Naive thymus-derived CD8-positive, alpha-beta T cell (primary cell): Measurements from ENCODE around the gene DPPA3. TPM values are rescaled to one million over a fixed set of nuclear protein-coding genes. Genes with fewer than 3 reads are reported as not detected.
"Not testable (repeated sequence)": the region's sequence is repeated elsewhere in the genome, so short reads cannot be mapped to it uniquely, and the experiment has no call there.

Experiments used
- ATAC-seq, 2 donors: fragments of 150-1000 bp; cut with Tn5 transposase in 1 of 2; sonication (Bioruptor Pico), chemical (Tn5 transposase) in 1 of 2; 1 replicate in 1 of 2; 2 replicates in 1 of 2; pipeline ENCODE4 v1.10.0; 2021; ENCODE audit warnings: mild to moderate bottlenecking in 2 of 2, moderate library complexity in 2 of 2
- POLR2A ChIA-PET: fragments of 350-600 bp; sonication (Branson Sonifier 250); formaldehyde crosslinking; loops from one replicate; lab custom pipeline; 2021; ENCODE audit warnings: antibody characterized with exemption; lab: Charles Lee
- DNase-seq, 10 donors: peaks; one replicate each; pipeline versions ENCODE4 v3.0.0 to v3.0.0-alpha.2; 2020 to 2022
- H3K27ac Mint-ChIP-seq, 10 donors: one replicate each; pipeline ENCODE4 v1.8.0; 2020 to 2022; ENCODE audit warnings: mild to moderate bottlenecking in 10 of 10, mixed read lengths in 10 of 10, moderate library complexity in 4 of 10, inconsistent platforms in 1 of 10
- H3K27me3 Mint-ChIP-seq, 5 donors: one replicate each; pipeline ENCODE4 v1.8.0; 2021 to 2022; ENCODE audit warnings: mixed read lengths in 5 of 5
- H3K36me3 Mint-ChIP-seq, 3 donors: one replicate each; pipeline ENCODE4 v1.8.0; 2020 to 2022; ENCODE audit warnings: mixed read lengths in 3 of 3, mild to moderate bottlenecking in 2 of 3, inconsistent platforms in 1 of 3
- H3K4me1 Mint-ChIP-seq, 4 donors: one replicate each; pipeline ENCODE4 v1.8.0; 2021 to 2022; ENCODE audit warnings: mixed read lengths in 4 of 4
- H3K4me3 Mint-ChIP-seq, 10 donors: one replicate each; pipeline ENCODE4 v1.8.0; 2020 to 2022; ENCODE audit warnings: mild to moderate bottlenecking in 10 of 10, mixed read lengths in 10 of 10, moderate library complexity in 6 of 10, inconsistent platforms in 1 of 10
- H3K9me3 Mint-ChIP-seq, 9 donors: one replicate each; pipeline ENCODE4 v1.8.0; 2020 to 2022; ENCODE audit warnings: mixed read lengths in 9 of 9, mild to moderate bottlenecking in 3 of 9, inconsistent platforms in 1 of 9, moderate library complexity in 1 of 9
- polyA plus RNA-seq, 3 donors: library from polyadenylated mRNA; unstranded; fragments of 300-500 nt; fragmentation: Illumina TruSeq; gene quantifications; one replicate each; pipeline ENCODE4 v1.2.3, GENCODE V29; 2021
- total RNA-seq, 8 experiments: library from RNA in 2 of 8; stranded (reverse) in 2 of 8; gene quantifications; one replicate each; pipeline ENCODE4 v1.2.3 and lab custom pipeline; 2021 to 2026

The DPPA3 gene
- total and polyA plus RNA-seq, 5 experiments from 2014 or later: not detected

DNA sequence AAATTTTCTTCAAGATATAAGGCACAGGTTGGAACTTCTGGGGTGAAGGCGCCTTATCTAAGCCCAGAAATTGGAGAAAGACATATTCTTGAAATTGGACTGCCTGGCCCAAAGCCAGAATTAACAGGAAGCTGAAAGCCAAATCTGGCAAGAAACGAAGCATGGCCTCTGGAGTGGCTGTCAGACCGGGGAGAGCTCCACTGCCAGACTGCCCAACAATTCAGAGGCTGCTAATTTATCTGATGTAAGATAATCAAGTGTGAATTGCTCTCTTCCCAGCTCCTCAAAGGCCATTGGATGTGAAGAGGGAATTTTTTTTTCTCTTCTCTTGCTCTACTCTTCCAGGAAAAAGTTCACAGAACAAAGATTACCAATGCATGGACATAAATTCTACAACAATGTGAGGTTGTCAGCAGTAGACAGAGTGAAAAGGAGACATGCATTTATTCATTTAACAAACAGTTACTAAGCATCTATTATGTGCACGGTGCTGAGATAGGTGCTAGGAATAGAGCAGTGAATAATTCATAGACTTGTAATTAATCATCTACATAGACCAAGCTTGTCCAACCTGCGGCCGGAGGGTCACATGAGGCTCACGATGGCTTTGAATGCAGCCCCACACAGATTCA is 15.6 kb upstream of the DPPA3 start, which contains the start of gene GDF3:
TSS of gene GDF3 (minus strand) at position 210 of the 632 bp plus-strand sequence. CDS start at position 163, 47 bp downstream.
- peak within 1 kb of the TSS in 4 of 10 donors; percentile 12 to 43 (median 38) for H3K4me3 Mint-ChIP-seq

DNA sequence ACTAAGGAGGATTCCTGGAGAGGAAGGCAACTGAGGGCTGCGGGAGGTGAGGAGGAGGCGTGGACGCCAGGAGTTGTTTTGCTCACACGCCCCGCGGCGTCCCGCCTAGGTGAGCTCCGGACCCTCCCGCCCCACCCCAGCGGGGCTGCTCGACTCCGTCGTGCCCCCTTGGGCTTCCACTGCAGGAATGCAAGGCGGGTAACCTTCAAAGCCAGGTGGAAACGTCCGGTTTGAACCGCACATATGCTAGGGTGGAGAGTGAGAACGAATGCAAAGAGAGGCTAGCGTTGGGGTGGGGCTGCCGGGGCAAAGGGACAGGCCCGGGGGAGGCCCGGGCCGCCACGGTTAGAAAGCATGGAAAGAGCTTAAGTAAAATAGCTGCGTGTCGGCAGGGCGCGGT is 5.4 kb upstream of the DPPA3 start:
- DNase-seq (no peak), ATAC-seq (no peak)
- no peaks in the 10 kb centered on the region for H3K4me1 Mint-ChIP-seq
- H3K36me3 Mint-ChIP-seq: no peaks in the 10 kb centered on the region
- no peak overlapping the region for H3K4me3 Mint-ChIP-seq
- H3K27me3 Mint-ChIP-seq: no peaks in the 10 kb centered on the region
- POLR2A ChIA-PET: no interaction called here
- H3K27ac Mint-ChIP-seq: no peak overlapping the region
- H3K9me3 Mint-ChIP-seq: no peaks in the 10 kb centered on the region

More for the DNA sequence above, 15.6 kb upstream of the DPPA3 start, which contains the start of gene GDF3:
- ATAC-seq: no peak
- Mint-ChIP-seq H3K27me3 (peaks cover 3 to 21% (median 8%) of the 10 kb centered on the region in 5 donors), H3K27ac (peak within 1 kb of the TSS in 1 of 10 donors; percentile 20), H3K4me1 (peaks cover 5 to 14% (median 11%) of the 10 kb centered on the region in 4 donors), H3K9me3 (no peaks in the 10 kb centered on the region), H3K36me3 (no peaks in the 10 kb centered on the region)
- POLR2A ChIA-PET: no interaction called here
- peak in 2 of 10 donors; percentile 3 to 4 for DNase-seq

DNA sequence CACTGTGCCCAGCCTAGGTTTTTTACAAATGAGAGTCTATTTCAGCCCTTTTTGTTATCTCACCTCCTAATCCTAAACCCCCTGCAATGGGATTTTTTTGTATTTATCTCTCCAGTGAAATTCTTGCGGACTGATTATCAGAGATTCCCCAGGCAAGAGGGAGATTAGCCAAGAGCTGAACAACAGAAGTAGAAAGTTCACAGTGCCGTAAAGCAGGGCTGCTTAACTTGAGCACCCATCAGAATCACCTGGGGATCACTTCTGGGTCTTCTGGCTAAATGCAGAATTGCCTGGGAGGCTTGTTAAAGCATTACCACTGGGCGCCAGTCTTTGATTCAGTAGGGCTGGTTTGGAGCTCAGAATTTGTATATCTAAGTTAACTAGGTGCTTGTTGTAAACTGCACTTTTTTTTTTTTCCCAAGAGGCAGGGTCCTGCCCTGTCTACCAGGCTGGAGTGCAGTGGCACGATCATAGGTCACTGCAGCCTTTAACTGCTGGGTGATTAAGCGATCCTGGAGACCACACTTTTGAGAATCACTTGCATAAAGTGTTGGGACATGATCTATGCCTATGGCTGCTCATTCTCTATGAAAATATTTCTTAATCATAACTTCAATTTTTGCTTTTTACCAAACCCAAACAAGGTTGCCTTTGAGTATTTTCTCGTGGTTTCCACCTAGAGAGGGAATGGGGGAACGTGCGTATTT is 1.1 kb upstream of the DPPA3 start:
- Mint-ChIP-seq H3K27me3 (peaks cover 0 to 6% (median 0%) of the 10 kb centered on the region in 5 donors), H3K27ac (no peak overlapping the region), H3K4me1 (no peaks in the 10 kb centered on the region), H3K4me3 (no peak overlapping the region), H3K36me3 (no peaks in the 10 kb centered on the region), H3K9me3 (no peaks in the 10 kb centered on the region)
- no peak for ATAC-seq
- no peak for DNase-seq
- POLR2A ChIA-PET: no interaction called here

DNA sequence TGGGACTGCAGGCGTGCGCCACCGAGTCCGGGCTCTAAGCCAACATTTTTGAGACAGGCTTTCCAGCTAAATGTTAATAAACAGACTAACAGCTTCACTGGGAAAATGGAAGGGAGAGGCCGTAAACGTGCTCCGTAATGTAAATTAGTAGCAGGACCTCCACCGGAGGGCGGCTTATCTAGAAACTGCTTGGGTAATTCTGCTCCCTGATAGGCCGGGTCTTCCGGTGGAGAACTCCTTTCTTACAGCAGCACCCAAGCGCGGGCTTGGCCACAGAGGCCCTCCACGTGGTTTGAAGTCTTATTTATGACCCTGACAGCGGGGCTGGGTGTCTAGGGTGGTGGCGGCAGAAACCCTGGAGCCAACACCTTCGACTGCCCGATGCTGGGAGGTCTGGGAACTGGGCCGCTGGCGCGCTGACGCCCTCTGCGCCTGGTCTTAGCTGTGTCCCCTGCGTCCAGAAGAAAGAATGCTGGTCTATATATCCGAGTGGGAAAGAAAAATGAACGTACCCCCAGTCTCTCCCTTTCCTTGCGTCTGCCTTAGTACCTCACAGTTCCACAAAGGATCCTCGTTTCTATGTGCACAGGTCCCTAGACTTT is 1.7 kb downstream of the DPPA3 start:
- peaks cover 0 to 6% (median 0%) of the 10 kb centered on the region in 5 donors for H3K27me3 Mint-ChIP-seq
- no peak overlapping the region for H3K4me3 Mint-ChIP-seq
- POLR2A ChIA-PET: no interaction called here
- no peaks in the 10 kb centered on the region for H3K9me3 Mint-ChIP-seq
- no peaks in the 10 kb centered on the region for H3K36me3 Mint-ChIP-seq
- ATAC-seq (no peak), DNase-seq (no peak)
- H3K4me1 Mint-ChIP-seq: no peaks in the 10 kb centered on the region
- no peak overlapping the region for H3K27ac Mint-ChIP-seq

DNA sequence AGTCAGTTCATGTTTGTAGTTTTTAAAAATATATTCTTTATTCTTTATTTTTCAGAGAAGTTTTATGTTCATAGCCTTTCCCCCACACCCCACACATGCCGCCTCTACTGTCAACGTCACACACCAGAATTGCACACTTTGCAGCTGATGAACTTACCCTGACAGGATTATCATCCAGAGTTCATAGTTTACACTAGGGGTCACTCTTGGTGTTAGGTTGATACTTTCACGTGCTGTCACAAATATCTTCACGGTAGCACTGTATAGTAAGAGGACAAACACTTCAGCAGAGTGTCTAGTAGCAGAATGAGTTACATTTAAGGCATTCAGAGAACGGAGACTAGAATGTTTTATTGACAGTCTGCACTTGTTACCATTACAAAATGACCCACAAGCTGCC is 5.1 kb downstream of the DPPA3 start:
- H3K4me1 Mint-ChIP-seq: no peaks in the 10 kb centered on the region
- no peaks in the 10 kb centered on the region for H3K9me3 Mint-ChIP-seq
- no peaks in the 10 kb centered on the region for H3K36me3 Mint-ChIP-seq
- H3K27ac Mint-ChIP-seq: no peak overlapping the region
- no peak for ATAC-seq
- no peak overlapping the region for H3K4me3 Mint-ChIP-seq
- DNase-seq: no peak
- POLR2A ChIA-PET: no interaction called here
- H3K27me3 Mint-ChIP-seq: peaks cover 0 to 7% (median 6%) of the 10 kb centered on the region in 5 donors

DNA sequence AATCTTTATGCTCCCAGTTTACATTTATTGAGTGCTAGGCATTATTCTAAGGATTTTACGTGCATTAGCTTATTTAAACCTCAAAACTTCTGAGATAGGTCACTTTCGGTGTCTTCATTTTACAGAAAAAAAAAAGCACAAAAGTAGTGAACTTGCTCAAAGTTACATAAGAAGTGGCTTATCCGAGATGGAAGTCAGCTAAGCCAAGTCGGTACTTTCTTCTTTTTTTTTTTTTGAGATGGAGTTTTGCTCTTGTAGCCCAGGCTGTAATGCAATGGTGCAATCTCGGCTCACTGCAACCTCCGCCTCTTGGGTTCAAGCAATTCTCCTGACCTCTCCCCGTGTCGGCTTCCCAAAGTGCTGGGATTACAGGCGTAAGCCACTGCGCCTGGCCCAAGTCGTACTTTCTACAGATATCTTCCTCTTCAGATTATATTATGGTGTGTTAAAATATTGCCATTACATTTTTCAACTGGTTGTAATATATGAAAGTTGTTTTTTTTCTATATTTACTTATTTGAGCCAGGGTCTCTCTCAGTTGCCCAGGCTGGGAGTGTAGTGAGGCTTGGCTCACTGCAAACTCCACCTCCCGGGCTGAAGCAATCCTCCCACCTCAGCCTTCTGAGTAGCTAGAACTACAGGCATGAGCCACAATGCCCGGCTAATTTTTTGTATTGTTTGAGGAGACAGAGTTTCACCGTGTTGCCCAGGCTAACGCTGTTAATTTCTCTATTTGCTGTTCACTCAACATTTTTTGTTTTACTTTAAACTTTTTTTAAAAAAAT is 8.9 kb downstream of the DPPA3 start:
- no peaks in the 10 kb centered on the region for H3K4me1 Mint-ChIP-seq
- peaks cover 0 to 9% (median 3%) of the 10 kb centered on the region in 5 donors for H3K27me3 Mint-ChIP-seq
- H3K27ac Mint-ChIP-seq: no peak overlapping the region
- POLR2A ChIA-PET: no interaction called here
- no peak for ATAC-seq
- no peaks in the 10 kb centered on the region for H3K36me3 Mint-ChIP-seq
- H3K9me3 Mint-ChIP-seq: no peaks in the 10 kb centered on the region
- DNase-seq: no peak
- no peak overlapping the region for H3K4me3 Mint-ChIP-seq

DNA sequence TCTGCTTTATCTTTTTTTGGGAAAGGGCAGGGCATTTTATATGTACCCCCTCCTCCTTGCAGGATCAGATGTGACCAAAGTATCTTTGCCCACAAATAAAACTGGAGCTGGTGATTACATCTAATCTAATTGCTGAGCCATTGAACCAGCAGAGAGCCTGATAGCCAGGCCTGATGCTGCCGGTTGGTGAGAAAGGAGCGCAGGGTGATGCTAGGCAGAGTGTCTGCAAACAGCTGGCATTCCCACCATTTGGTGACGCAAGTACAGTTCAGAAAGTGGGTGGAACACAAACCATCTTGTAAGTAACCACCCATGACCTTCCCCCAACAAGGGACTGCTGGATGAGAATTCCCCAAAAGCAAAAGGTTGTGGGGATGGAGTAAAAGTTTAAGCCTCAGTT is 12.7 kb downstream of the DPPA3 start:
- DNase-seq: no peak
- Mint-ChIP-seq H3K4me1 (no peaks in the 10 kb centered on the region), H3K4me3 (no peak overlapping the region), H3K9me3 (no peaks in the 10 kb centered on the region), H3K27ac (no peak overlapping the region), H3K27me3 (peaks cover 0 to 5% (median 2%) of the 10 kb centered on the region in 5 donors), H3K36me3 (peaks cover 0 to 4% (median 0%) of the 10 kb centered on the region in 3 donors)
- ATAC-seq: no peak
- POLR2A ChIA-PET: no interaction called here

DNA sequence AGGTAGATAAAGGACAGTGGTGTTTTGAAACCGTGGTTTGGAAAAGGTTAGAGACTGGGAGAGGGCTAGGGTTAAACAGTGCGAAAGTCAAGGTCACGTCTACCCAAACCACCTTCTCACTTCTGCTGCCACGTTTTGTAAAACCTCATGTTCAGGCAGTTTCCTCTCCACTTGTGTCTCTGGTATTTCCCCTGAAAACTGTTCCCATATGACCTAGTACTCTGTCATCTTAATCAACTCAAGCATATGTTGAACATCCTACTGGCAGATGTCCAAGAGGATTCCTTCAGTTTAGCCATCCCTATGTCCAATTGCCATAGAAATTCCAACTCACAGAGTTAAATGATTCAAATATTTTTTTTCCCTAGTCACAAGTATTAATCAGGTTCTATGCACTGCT is 18.5 kb downstream of the DPPA3 start:
- ATAC-seq (no peak), DNase-seq (no peak)
- Mint-ChIP-seq H3K4me1 (no peaks in the 10 kb centered on the region), H3K4me3 (no peak overlapping the region), H3K27me3 (peaks cover 0 to 7% (median 0%) of the 10 kb centered on the region in 5 donors), H3K27ac (no peak overlapping the region), H3K9me3 (no peaks in the 10 kb centered on the region), H3K36me3 (peaks cover 0 to 4% (median 0%) of the 10 kb centered on the region in 3 donors)
- POLR2A ChIA-PET: no interaction called here

DNA sequence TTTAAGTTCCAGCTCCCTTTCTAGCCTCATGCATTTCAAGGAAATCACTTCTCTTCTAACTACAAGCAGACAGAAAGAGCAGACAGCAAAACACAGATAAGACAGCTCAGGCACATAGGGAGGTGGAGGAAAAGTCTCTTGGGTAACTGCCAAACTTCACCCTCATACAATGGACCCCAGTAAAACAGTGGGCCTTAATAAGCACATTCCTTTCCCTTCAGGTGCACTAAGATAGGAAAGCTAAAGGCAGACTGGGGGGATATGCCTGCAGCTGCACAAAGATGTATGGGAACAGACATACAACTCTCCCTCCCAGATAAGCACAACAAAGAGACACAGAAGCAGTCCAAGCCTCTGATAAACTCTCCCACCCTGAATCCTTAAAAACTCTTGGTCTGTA is 19.8 kb downstream of the DPPA3 start:
- H3K9me3 Mint-ChIP-seq, POLR2A ChIA-PET, H3K4me3 Mint-ChIP-seq, H3K4me1 Mint-ChIP-seq, DNase-seq, H3K27me3 Mint-ChIP-seq, ATAC-seq, H3K36me3 Mint-ChIP-seq, H3K27ac Mint-ChIP-seq: not testable (repeated sequence)

DNA sequence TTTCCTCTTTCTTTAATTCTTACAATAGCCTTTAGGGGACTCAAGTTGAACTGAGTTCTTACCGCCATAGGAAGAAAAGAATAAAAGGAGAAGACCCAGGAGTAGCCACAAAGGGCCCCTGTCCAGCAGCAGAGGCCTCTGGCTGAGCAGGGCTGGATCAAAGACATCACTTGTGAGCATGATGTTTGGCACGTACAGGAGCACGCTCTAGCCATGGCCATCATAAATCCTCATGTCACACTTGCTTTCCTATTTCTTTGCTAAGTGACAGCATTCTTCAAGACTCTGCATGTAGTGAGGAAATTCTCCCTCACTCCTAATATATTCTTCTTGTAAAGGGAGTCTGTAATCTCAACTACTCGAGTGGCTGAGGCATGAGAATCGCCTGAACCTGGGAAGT is 20.3 kb downstream of the DPPA3 start:
- H3K36me3 Mint-ChIP-seq: no peaks in the 10 kb centered on the region
- no peak for DNase-seq
- H3K4me1 Mint-ChIP-seq: no peaks in the 10 kb centered on the region
- H3K9me3 Mint-ChIP-seq: no peaks in the 10 kb centered on the region
- ATAC-seq: no peak
- POLR2A ChIA-PET: no interaction called here
- peaks cover 0 to 4% (median 0%) of the 10 kb centered on the region in 5 donors for H3K27me3 Mint-ChIP-seq
- no peak overlapping the region for H3K4me3 Mint-ChIP-seq
- no peak overlapping the region for H3K27ac Mint-ChIP-seq

DNA sequence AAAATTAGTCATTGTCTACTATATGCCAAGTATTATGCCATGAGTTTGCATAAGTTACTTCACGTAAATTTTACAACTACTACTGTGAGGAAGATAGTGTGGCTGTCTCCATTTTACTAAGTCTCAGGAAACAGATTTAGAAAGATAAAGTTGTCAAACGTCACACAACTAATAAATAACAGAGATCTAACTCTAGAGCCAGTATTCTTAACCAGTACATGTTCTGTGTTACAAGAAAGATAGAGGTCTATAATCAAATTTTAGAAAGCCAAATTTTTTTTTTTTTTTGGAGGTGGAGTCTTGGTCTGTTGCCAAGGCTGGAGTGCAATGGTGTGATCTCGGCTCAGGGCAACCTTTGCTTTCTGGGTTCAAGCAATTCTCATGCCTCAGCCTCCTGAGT is 21.8 kb downstream of the DPPA3 start:
- H3K27me3 Mint-ChIP-seq: peaks cover 0 to 4% (median 0%) of the 10 kb centered on the region in 5 donors

DNA sequence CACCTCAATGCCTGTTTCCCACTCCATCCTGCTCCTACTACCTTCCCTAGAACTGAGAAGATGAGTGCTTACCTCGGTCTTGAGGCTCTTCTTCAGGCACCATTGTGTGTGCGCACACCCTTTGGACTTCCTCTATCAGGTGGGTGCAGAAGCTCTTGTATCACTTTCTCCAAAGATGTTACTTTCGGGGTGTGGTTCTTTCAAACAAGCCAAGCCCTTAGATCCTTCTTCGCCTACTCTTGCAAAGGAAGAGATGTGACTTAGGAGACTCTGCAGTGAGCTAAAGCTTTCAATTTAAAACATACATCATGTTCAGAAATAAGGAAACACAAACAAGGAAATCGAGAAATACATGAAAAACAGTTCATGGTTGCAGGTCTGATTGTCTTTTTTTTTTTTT is 36.0 kb downstream of the DPPA3 start, which contains the start of gene CLEC4C:
TSS of gene CLEC4C (minus strand) at position 130 of the 400 bp plus-strand sequence. CDS start at position 103, 27 bp downstream.
- Mint-ChIP-seq H3K4me3 (peak within 1 kb of the TSS in 2 of 10 donors; percentile 24 to 63), H3K27me3 (peaks cover 0 to 2% (median 0%) of the 10 kb centered on the region in 5 donors), H3K36me3 (peaks cover 0 to 8% (median 2%) of the 10 kb centered on the region in 3 donors), H3K9me3 (peaks cover 0 to 9% (median 6%) of the 10 kb centered on the region in 9 donors), H3K4me1 (peaks cover 0 to 11% (median 0%) of the 10 kb centered on the region in 4 donors), H3K27ac (peak within 1 kb of the TSS in 1 of 10 donors; percentile 67)
- ATAC-seq (no peak), DNase-seq (no peak)
- POLR2A ChIA-PET: no interaction called here

More for the DNA sequence above, 21.8 kb downstream of the DPPA3 start:
- DNase-seq: no peak
- H3K9me3 Mint-ChIP-seq: no peaks in the 10 kb centered on the region
- H3K27ac Mint-ChIP-seq: no peak overlapping the region
- no peak for ATAC-seq
- POLR2A ChIA-PET: no interaction called here
- H3K36me3 Mint-ChIP-seq: no peaks in the 10 kb centered on the region
- no peak overlapping the region for H3K4me3 Mint-ChIP-seq
- H3K4me1 Mint-ChIP-seq: no peaks in the 10 kb centered on the region
